ENCODE results near the gene PTGER3. TPM values are rescaled to one million over a fixed set of nuclear protein-coding genes. Genes with fewer than 3 reads are reported as not detected.

Gene PTGER3
- polyA plus RNA-seq, 1 of the 3 experiments (the other 2 are of a cell fraction), result 1.9 TPM

- H3K9ac ChIP-seq, result no peak overlapping the region
- no peaks in the 10 kb centered on the region for H3K27me3 ChIP-seq (ENCODE audit: insufficient read depth)
- WGBS (ENCODE audit: low lambda C conversion rate), result 81% methylated on average over 6 of the region's 7 CpGs
- TF ChIP-seq, protein P1, sequence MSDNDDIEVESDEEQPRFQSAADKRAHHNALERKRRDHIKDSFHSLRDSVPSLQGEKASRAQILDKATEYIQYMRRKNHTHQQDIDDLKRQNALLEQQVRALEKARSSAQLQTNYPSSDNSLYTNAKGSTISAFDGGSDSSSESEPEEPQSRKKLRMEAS (IDR thresholded peaks at IDR 0.05; ENCODE audit: low read depth), result no peak
- TF ChIP-seq ZBTB33 (IDR thresholded peaks at IDR 0.05; ENCODE audit: borderline replicate concordance, low read depth) (no peak), ELF1 (IDR thresholded peaks at IDR 0.05) (no peak)
- no peak overlapping the region for H3K4me3 ChIP-seq (ENCODE audit: low read depth in 2 of 2, low read length in 1 of 2)
- DNase-seq, result no peak
- peaks cover 0 to 3% of the 10 kb centered on the region in 2 experiments; a peak in 1 of 4 replicates for H3K4me1 ChIP-seq (ENCODE audit: control insufficient read depth in 1 of 2, insufficient read depth in 2 of 2, low read depth in 1 of 2, low read length in 1 of 2)
- H2AFZ ChIP-seq (ENCODE audit: low read depth), result no peak overlapping the region
- peaks cover 41% of the 10 kb centered on the region for H3F3A ChIP-seq (replicated peaks; ENCODE audit: insufficient read depth)
- ChIA-PET POLR2A (no interaction called here), CTCF (interaction anchor here (0.6 kb wide), 1 partner anchor 546 kb away, joined by 3 read pairs; no protein-coding TSS in a partner anchor)
- H3K79me2 ChIP-seq (ENCODE audit: insufficient read depth), result no peaks in the 10 kb centered on the region
- H3K9me2 ChIP-seq, result no peaks in the 10 kb centered on the region
- no peak overlapping the region for H3K27ac ChIP-seq (ENCODE audit: low read depth in 2 of 2, low read length in 1 of 2)
- no peak overlapping the region for H3K4me2 ChIP-seq
- no peaks in the 10 kb centered on the region for H4K20me1 ChIP-seq (ENCODE audit: insufficient read depth)
- H3K9me3 ChIP-seq, result no peaks in the 10 kb centered on the region
- peaks cover 15 to 23% of the 10 kb centered on the region in 2 experiments for H3K36me3 ChIP-seq (replicated peaks in 1 of 2; ENCODE audit: control insufficient read depth in 1 of 2, insufficient read depth in 2 of 2, low read length in 1 of 2)
These were observed 6.1 kb upstream of the PTGER3 start for GRCh38 chr1:71053758-71054157.

DNA sequence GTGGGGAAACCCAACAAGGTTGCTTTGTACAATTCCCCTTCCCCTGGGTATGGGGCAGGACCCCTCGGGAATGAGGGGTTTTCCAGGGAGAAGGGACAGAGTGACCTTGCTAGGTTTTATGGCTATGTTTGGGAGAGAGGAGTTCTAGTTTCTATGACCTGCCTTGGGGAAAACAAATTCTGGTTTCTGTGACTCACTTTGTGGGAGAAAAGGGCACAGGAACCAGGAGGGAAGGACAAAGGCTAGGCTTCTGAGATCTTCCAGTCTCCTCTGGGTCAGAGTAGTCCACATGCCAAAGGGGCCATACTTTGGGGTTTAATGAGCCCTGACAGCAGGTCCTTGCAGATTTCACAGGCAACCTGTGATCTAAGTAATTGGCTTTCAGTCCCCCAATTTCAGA lies 5.5 kb upstream of the PTGER3 start:
- TF ChIP-seq TAF1 (IDR thresholded peaks at IDR 0.05; ENCODE audit: borderline replicate concordance, low read depth, low read length) (no peak), TEAD4 (IDR thresholded peaks at IDR 0.05; ENCODE audit: borderline replicate concordance, insufficient read depth) (no peak), REST (IDR thresholded peaks at IDR 0.05; ENCODE audit: low read depth, low read length) (no peak), EP300 (IDR thresholded peaks at IDR 0.05; ENCODE audit: borderline replicate concordance in 1 of 2, low read depth in 1 of 2, low read length in 1 of 2) (no peak)
- Histone ChIP-seq H3K4me1 (ENCODE audit: control insufficient read depth in 1 of 2, insufficient read depth in 2 of 2, low read depth in 1 of 2, low read length in 1 of 2) (peaks cover 0 to 3% of the 10 kb centered on the region in 2 experiments; a peak in 1 of 4 replicates), H3K79me2 (ENCODE audit: insufficient read depth) (no peaks in the 10 kb centered on the region), H3K36me3 (replicated peaks in 1 of 2; ENCODE audit: control insufficient read depth in 1 of 2, insufficient read depth in 2 of 2, low read length in 1 of 2) (peaks cover 9 to 18% of the 10 kb centered on the region in 2 experiments), H3K27ac (ENCODE audit: low read depth in 2 of 2, low read length in 1 of 2) (no peak overlapping the region), H3K27me3 (ENCODE audit: insufficient read depth) (no peaks in the 10 kb centered on the region), H4K20me1 (ENCODE audit: insufficient read depth) (no peaks in the 10 kb centered on the region), H3K9ac (no peak overlapping the region), H2AFZ (ENCODE audit: low read depth) (no peak overlapping the region), H3F3A (replicated peaks; ENCODE audit: insufficient read depth) (peaks cover 44% of the 10 kb centered on the region), H3K4me3 (ENCODE audit: low read depth in 2 of 2, low read length in 1 of 2) (no peak overlapping the region), H3K4me2 (no peak overlapping the region), H3K9me2 (no peaks in the 10 kb centered on the region), H3K9me3 (no peaks in the 10 kb centered on the region)
- no peak for DNase-seq
- ChIA-PET POLR2A (no interaction called here), CTCF (no interaction called here)
- 22% methylated on average over 1 of the region's 1 CpG for WGBS (ENCODE audit: low lambda C conversion rate)

All from SK-N-SH (cell line).